GM12878 (cell line): ENCODE results near the gene DDX56. TPM values are rescaled to one million over a fixed set of nuclear protein-coding genes. Genes with fewer than 3 reads are reported as not detected.

Experiments
- ATAC-seq: fragments of 200-7000 bp; cut with Tn5 transposase; 3 replicates; pipeline ENCODE4 v1.9.1; 2020; ENCODE audit warnings: mild to moderate bottlenecking, moderate library complexity
- BruUV-seq: library from RNA; stranded (reverse); fragments of 400-500 nt; replicated peaks from 2 replicates; lab custom pipeline; 2021; lab: Mats Ljungman, UMichigan
- CTCF ChIA-PET: fragments of 300-600 bp; sonication (Branson Sonifier 250); formaldehyde crosslinking; extraction: SDS; loops from one replicate; lab custom pipeline; 2021; ENCODE audit warnings: inconsistent platforms; lab: Yijun Ruan, JAX
- POLR2A ChIA-PET: fragments of 350-600 bp; formaldehyde crosslinking; extraction: SDS; loops from one replicate; lab custom pipeline; 2021; ENCODE audit warnings: inconsistent platforms; lab: Charles Lee
- RAD21 ChIA-PET: fragments of 300-600 bp; sonication (Branson Sonifier 250); formaldehyde crosslinking; loops from one replicate; lab custom pipeline; 2023; ENCODE audit warnings: antibody characterized with exemption; ENCODE audit not compliant: unreplicated experiment; lab: Charles Lee
- SMC1A ChIA-PET: fragments of 300-600 bp; sonication (Branson Sonifier 250); formaldehyde crosslinking; loops from one replicate; lab custom pipeline; 2023; ENCODE audit not compliant: unreplicated experiment, uncharacterized antibody; lab: Charles Lee
- DNase-seq: peaks from one replicate; pipeline ENCODE4 v3.0.0-alpha.2; 2011; ENCODE audit warnings: low read depth, low spot score
- FAIRE-seq: peaks from 3 replicates; lab custom pipeline; 2011; peaks lifted over from hg19 to GRCh38; lab: Jason Lieb, UNC
- H2AFZ ChIP-seq: 2 replicates; pipeline ENCODE4 v1.6.0; 2011; ENCODE audit warnings: low read depth, low read length, control low read depth; ENCODE audit not compliant: control insufficient read depth
- H3K27ac ChIP-seq: 2 replicates; pipeline ENCODE4 v1.5.1; 2011; ENCODE audit warnings: control low read depth; ENCODE audit not compliant: control insufficient read depth, insufficient read depth
- H3K27me3 ChIP-seq, 2 experiments: replicated peaks in 1 of 2; 2 replicates each; pipeline versions ENCODE4 v1.6.0 to v1.6.1; 2011; ENCODE audit warnings: low read length in 1 of 2; ENCODE audit not compliant: control insufficient read depth in 2 of 2, insufficient read depth in 2 of 2
- H3K36me3 ChIP-seq, 2 experiments: 2 replicates each; pipeline ENCODE4 v1.5.1; 2011; ENCODE audit warnings: low read length in 1 of 2; ENCODE audit not compliant: control insufficient read depth in 2 of 2, insufficient read depth in 2 of 2
- H3K4me1 ChIP-seq: 2 replicates; pipeline ENCODE4 v1.6.1; 2011; ENCODE audit warnings: mild to moderate bottlenecking, low read length, moderate library complexity, mixed read lengths; ENCODE audit not compliant: control insufficient read depth, insufficient read depth
- H3K4me2 ChIP-seq: 2 replicates; pipeline ENCODE4 v1.6.0; 2011; ENCODE audit warnings: control low read depth; ENCODE audit not compliant: control insufficient read depth, insufficient read depth
- H3K4me3 ChIP-seq: fragments of 200-600 bp; sonication (generic); 2 replicates; pipeline ENCODE4 v1.5.1; 2016
- H3K79me2 ChIP-seq: 2 replicates; pipeline ENCODE4 v1.6.0; 2011; ENCODE audit warnings: low read length; ENCODE audit not compliant: control insufficient read depth, insufficient read depth
- H3K9ac ChIP-seq: 2 replicates; pipeline ENCODE4 v1.8.0; 2011; ENCODE audit warnings: low read length, control low read depth, mixed read lengths; ENCODE audit not compliant: control insufficient read depth, insufficient read depth
- H3K9me3 ChIP-seq: replicated peaks from 3 replicates; pipeline ENCODE4 v1.5.1; 2011; ENCODE audit warnings: mild to moderate bottlenecking, low read length; ENCODE audit not compliant: control insufficient read depth, insufficient read depth
- H4K20me1 ChIP-seq: 2 replicates; pipeline ENCODE4 v1.6.0; 2011; ENCODE audit not compliant: control insufficient read depth, insufficient read depth
- BCL11A ChIP-seq: IDR thresholded peaks from 2 replicates; pipeline ENCODE4 v1.6.1; 2011; ENCODE audit warnings: low read depth, low read length
- BMI1 ChIP-seq: fragments of 450-650 bp; IDR thresholded peaks from 2 replicates; pipeline ENCODE4 v1.6.1; 2016; ENCODE audit warnings: mild to moderate bottlenecking, moderate library complexity, borderline replicate concordance
- HDGF ChIP-seq: fragments of 450-650 bp; IDR thresholded peaks from 2 replicates; pipeline ENCODE4 v1.6.1; 2016; ENCODE audit warnings: antibody characterized with exemption
- MEF2B ChIP-seq: fragments of 450-650 bp; IDR thresholded peaks from 2 replicates; pipeline ENCODE4 v1.6.1; 2018; ENCODE audit warnings: mild to moderate bottlenecking, moderate library complexity; ENCODE audit not compliant: partially characterized antibody, poor library complexity, severe bottlenecking
- MXI1 ChIP-seq: fragments of 150-350 bp; IDR thresholded peaks from 2 replicates; pipeline ENCODE4 v1.6.1; 2011; ENCODE audit warnings: low read depth, mild to moderate bottlenecking, inconsistent platforms, low read length, improper control_type of control experiment
- NFXL1 ChIP-seq: fragments of 450-650 bp; IDR thresholded peaks from 2 replicates; pipeline ENCODE4 v1.6.1; 2017; ENCODE audit warnings: antibody characterized with exemption, mild to moderate bottlenecking, borderline replicate concordance
- SP1 ChIP-seq: IDR thresholded peaks from one replicate; pipeline ENCODE4 v1.6.1; 2011; ENCODE audit warnings: low read depth, low read length
- TARDBP ChIP-seq: IDR thresholded peaks from 2 replicates; pipeline ENCODE4 v1.6.1; 2016; ENCODE audit warnings: borderline replicate concordance
- TCF12 ChIP-seq: IDR thresholded peaks from 2 replicates; pipeline ENCODE4 v1.6.1; 2011; ENCODE audit warnings: low read depth, mild to moderate bottlenecking, low read length
- ZNF24 ChIP-seq: fragments of 450-650 bp; IDR thresholded peaks from 2 replicates; pipeline ENCODE4 v1.6.1; 2017; ENCODE audit warnings: antibody characterized with exemption, mild to moderate bottlenecking
- WGBS: methylation state at CpG from one replicate; pipeline ENCODE4 v1.1.6; 2016; ENCODE audit warnings: low lambda C conversion rate; ENCODE audit not compliant: insufficient replicate concordance, insufficient coverage; ENCODE audit errors: missing lambda C conversion rate; 5-methylcytosine and 5-hydroxymethylcytosine counted together
- in situ Hi-C: fragments of 300-500 bp; cut with MboI; formaldehyde crosslinking; loops from 9 replicates; pipeline ENCODE4 v1.14.3; 2018; ENCODE audit warnings: mixed read lengths
- intact Hi-C: fragments of 100-400 bp; cut with micrococcal nuclease; formaldehyde crosslinking; loops from one replicate; pipeline ENCODE4 v1.14.2; 2022; ENCODE audit not compliant: unreplicated experiment
- polyA plus RNA-seq, 11 experiments: library from polyadenylated mRNA; depleted of rRNA in 4 of 11; unstranded in 6 of 11; stranded (reverse) in 5 of 11; fragments of >200 nt; fragmentation: Nextera tagmentation in 4 of 11; fragmentation: Illumina TruSeq in 1 of 11; extraction: Ambion mirVana in 4 of 11; extraction: Trizol in 1 of 11; gene quantifications; 1 replicate in 1 of 11; 2 replicates in 10 of 11; pipeline versions ENCODE4 v1.2.1 to v1.2.3, GENCODE V29; 2011 to 2016; ENCODE audit warnings: inconsistent platforms in 2 of 11, missing spikeins in 2 of 11, low read depth in 1 of 11
- total RNA-seq, 4 experiments: library from RNA; depleted of rRNA in 3 of 4; stranded (reverse); fragments of >200 nt in 3 of 4; fragmentation: Illumina TruSeq in 1 of 4; extraction: Trizol in 1 of 4; gene quantifications; 2 replicates each; pipeline versions ENCODE4 v1.2.1 to v1.2.3, GENCODE V29; 2013 to 2021
- TF ChIP-seq, protein P1 (sequence below): IDR thresholded peaks from 2 replicates; pipeline ENCODE4 v1.6.1; 2011; ENCODE audit warnings: low read depth, mild to moderate bottlenecking, low read length, moderate library complexity, borderline replicate concordance; ENCODE audit errors: extremely low read depth
- TF ChIP-seq, protein P2 (sequence below): IDR thresholded peaks from 2 replicates; pipeline ENCODE4 v1.6.1; 2012; ENCODE audit warnings: low read depth, low read length, improper control_type of control experiment

Gene DDX56
- total and polyA plus RNA-seq, 10 of the 15 experiments (the other 5 are each of a cell fraction or from before 2014, with no cell fraction given): 19.8 to 136 (median 81.3) TPM

DNA sequence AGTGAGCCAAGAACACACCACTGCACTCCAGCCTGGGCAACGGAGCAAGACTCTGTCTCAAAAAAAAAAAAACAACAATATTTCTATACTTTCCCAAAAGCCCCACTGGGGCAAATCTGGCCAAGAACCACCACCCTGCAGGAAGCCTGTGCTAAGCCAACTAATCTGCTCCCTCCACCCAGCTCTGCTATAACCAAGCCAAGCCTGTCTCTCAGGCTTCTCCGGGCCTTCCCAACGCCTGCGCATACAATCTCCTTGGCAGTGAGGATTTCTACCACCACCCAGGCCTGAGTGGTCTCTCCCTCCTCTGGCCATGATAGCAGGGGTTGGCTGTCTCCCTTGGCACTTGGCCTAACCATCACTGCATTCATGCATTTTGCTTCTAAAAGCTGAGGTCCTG is 14.2 kb downstream of the DDX56 start (continued):
- TF ChIP-seq BCL11A: no peak
- no peak for TF ChIP-seq NFXL1
- TF ChIP-seq ZNF24: no peak
- no peak for TF ChIP-seq TARDBP

DNA sequence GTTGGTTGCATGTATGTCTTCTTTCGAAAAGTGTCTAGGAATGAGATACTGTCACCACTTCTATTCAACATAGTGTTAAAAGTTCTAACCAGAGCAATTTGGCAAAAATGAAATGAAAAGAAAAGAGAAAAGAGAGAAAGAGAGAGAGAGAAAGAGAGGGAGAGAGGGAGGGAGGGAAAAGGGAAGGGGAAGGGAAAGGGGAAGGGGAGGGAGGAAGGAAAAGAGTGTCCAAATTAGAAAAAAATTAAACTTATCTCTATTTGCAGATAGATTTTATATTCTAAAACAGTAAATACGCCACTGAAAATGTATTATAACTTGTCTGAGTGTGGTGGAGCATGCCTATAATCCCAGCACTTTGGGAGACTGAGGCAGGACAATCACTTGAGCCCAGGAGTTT is 16.2 kb downstream of the DDX56 start:
- SMC1A ChIA-PET: no interaction called here
- H3K27me3 ChIP-seq: no peaks in the 10 kb centered on the region
- DNase-seq (no peak), ATAC-seq (no peak), FAIRE-seq (no peak)
- no peaks in the 10 kb centered on the region for H3K9me3 ChIP-seq
- intact Hi-C loops (no loop called here), in situ Hi-C loops (no loop called here)
- H3K4me1 ChIP-seq: no peaks in the 10 kb centered on the region
- no peak for TF ChIP-seq MXI1
- TF ChIP-seq SP1: no peak
- TF ChIP-seq, protein P1, sequence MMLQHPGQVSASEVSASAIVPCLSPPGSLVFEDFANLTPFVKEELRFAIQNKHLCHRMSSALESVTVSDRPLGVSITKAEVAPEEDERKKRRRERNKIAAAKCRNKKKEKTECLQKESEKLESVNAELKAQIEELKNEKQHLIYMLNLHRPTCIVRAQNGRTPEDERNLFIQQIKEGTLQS: no peak
- no peak for TF ChIP-seq HDGF
- TF ChIP-seq BMI1: no peak
- no peak for TF ChIP-seq TCF12
- TF ChIP-seq MEF2B: no peak
- TF ChIP-seq, protein P2, sequence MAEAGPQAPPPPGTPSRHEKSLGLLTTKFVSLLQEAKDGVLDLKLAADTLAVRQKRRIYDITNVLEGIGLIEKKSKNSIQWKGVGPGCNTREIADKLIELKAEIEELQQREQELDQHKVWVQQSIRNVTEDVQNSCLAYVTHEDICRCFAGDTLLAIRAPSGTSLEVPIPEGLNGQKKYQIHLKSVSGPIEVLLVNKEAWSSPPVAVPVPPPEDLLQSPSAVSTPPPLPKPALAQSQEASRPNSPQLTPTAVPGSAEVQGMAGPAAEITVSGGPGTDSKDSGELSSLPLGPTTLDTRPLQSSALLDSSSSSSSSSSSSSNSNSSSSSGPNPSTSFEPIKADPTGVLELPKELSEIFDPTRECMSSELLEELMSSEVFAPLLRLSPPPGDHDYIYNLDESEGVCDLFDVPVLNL: no peak
- TF ChIP-seq, all 136 proteins: peak for 0
- RAD21 ChIA-PET: no interaction called here
- no peaks in the 10 kb centered on the region for H3K79me2 ChIP-seq
- H3K9ac ChIP-seq: no peak overlapping the region
- BruUV-seq: no TSS peak
- no peak overlapping the region for H2AFZ ChIP-seq
- no peak overlapping the region for H3K27ac ChIP-seq
- 40% methylated on average over 2 of the region's 2 CpGs for whole genome bisulfite sequencing
- CTCF ChIA-PET: no interaction called here
- H4K20me1 ChIP-seq: no peaks in the 10 kb centered on the region
- H3K4me2 ChIP-seq: no peak overlapping the region
- no peak overlapping the region for H3K4me3 ChIP-seq
- POLR2A ChIA-PET: no interaction called here
- no peaks in the 10 kb centered on the region for H3K36me3 ChIP-seq
